HL-60 (cell line): Measurements from ENCODE around the gene POMT1.

Experiments used
- POLR2AphosphoS5 ChIP-seq: IDR thresholded peaks from 2 replicates; pipeline ENCODE4 v1.6.1; 2012; ENCODE audit warnings: low read depth
- TF ChIP-seq, protein P1 (sequence below): IDR thresholded peaks from one replicate; pipeline ENCODE4 v1.5.1; 2011; ENCODE audit warnings: low read length, control low read depth, inconsistent platforms; ENCODE audit not compliant: insufficient read depth

GRCh38 chr9:131464354-131465000, 38.2 kb upstream of the POMT1 start:
- TF ChIP-seq, protein P1, sequence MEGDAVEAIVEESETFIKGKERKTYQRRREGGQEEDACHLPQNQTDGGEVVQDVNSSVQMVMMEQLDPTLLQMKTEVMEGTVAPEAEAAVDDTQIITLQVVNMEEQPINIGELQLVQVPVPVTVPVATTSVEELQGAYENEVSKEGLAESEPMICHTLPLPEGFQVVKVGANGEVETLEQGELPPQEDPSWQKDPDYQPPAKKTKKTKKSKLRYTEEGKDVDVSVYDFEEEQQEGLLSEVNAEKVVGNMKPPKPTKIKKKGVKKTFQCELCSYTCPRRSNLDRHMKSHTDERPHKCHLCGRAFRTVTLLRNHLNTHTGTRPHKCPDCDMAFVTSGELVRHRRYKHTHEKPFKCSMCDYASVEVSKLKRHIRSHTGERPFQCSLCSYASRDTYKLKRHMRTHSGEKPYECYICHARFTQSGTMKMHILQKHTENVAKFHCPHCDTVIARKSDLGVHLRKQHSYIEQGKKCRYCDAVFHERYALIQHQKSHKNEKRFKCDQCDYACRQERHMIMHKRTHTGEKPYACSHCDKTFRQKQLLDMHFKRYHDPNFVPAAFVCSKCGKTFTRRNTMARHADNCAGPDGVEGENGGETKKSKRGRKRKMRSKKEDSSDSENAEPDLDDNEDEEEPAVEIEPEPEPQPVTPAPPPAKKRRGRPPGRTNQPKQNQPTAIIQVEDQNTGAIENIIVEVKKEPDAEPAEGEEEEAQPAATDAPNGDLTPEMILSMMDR = no peak
- TF ChIP-seq POLR2AphosphoS5 = no peak
